ENCODE measurements around the gene PODXL2. TPM values are rescaled to one million over a fixed set of nuclear protein-coding genes. Genes with fewer than 3 reads are reported as not detected.
"Not testable (repeated sequence)": the region's sequence is repeated elsewhere in the genome, so short reads cannot be mapped to it uniquely, and the experiment has no call there.

Gene PODXL2
- total RNA-seq, 1 donor from 2014 or later = 4.2 TPM

DNA sequence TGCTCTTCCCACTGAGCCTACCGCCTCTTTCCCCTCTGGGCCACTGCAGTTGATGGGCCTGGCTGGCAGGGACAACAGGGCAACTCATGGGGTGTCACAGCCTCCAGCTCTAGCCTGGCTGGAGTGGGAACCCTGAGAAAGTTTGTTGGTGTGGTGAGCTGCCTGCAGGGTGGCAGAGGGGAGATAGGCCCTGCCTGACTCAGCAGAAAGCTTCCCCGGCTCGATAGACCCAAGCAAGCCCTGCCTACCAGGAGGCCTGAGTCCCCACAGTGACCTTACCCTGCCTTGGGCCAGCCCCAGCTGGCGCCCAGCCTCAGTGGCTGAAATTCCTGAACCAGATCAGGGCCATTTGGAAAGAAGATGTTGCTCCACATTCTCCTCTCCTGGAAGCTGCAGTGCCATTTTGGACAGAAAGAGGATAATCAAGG, 73.2 kb downstream of the PODXL2 start:
- peak overlapping the region in 2 of 3 donors; percentile 34 to 64 for H3K9ac ChIP-seq (ENCODE audit: low read depth in 1 of 3, low read length in 3 of 3)
- peak overlapping the region; percentile 95 for H3K27ac ChIP-seq (ENCODE audit: low read depth, low read length)
- peaks cover 63 to 71% (median 69%) of the 10 kb centered on the region in 3 donors for H3K4me1 ChIP-seq (ENCODE audit: control insufficient read depth in 3 of 3, insufficient read depth in 3 of 3, low read length in 3 of 3)
- H3K4me3 ChIP-seq (ENCODE audit: low read length in 3 of 3) = peak overlapping the region in 1 of 3 donors; percentile 29
- H3K9me3 ChIP-seq (ENCODE audit: control insufficient read depth in 3 of 3, low read length in 3 of 3) = no peaks in the 10 kb centered on the region
- H3K36me3 ChIP-seq (ENCODE audit: control insufficient read depth in 3 of 3, insufficient read depth in 3 of 3, low read length in 3 of 3) = peaks cover 0 to 8% (median 3%) of the 10 kb centered on the region in 3 donors
- H3K27me3 ChIP-seq (ENCODE audit: control insufficient read depth in 3 of 3, insufficient read depth in 3 of 3, low read length in 3 of 3) = no peaks in the 10 kb centered on the region

DNA sequence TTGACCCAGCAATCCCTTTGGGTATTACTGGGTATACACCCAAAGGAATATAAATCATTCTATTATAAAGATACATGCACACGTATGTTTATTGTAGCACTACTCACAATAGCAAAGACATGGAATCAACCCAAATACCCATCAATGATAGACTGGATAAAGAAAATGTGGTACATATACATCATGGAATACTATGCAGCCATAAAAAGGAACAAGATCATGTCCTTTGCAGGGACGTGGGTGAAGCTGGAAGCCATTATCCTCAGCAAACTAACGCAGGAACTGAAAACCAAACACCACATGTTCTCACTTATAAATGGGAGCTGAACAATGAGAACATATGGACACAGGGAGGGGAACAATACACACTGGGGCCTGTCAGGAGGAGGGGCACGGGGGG, 75.9 kb downstream of the PODXL2 start:
- H3K27ac ChIP-seq (ENCODE audit: low read depth, low read length); H3K27me3 ChIP-seq (ENCODE audit: control insufficient read depth in 3 of 3, insufficient read depth in 3 of 3, low read length in 3 of 3); H3K9me3 ChIP-seq (ENCODE audit: control insufficient read depth in 3 of 3, low read length in 3 of 3); H3K36me3 ChIP-seq (ENCODE audit: control insufficient read depth in 3 of 3, insufficient read depth in 3 of 3, low read length in 3 of 3); H3K4me3 ChIP-seq (ENCODE audit: low read length in 3 of 3); H3K9ac ChIP-seq (ENCODE audit: low read depth in 1 of 3, low read length in 3 of 3): not testable (repeated sequence)
- peaks cover 53 to 65% (median 65%) of the 10 kb centered on the region in 3 donors for H3K4me1 ChIP-seq (ENCODE audit: control insufficient read depth in 3 of 3, insufficient read depth in 3 of 3, low read length in 3 of 3)

DNA sequence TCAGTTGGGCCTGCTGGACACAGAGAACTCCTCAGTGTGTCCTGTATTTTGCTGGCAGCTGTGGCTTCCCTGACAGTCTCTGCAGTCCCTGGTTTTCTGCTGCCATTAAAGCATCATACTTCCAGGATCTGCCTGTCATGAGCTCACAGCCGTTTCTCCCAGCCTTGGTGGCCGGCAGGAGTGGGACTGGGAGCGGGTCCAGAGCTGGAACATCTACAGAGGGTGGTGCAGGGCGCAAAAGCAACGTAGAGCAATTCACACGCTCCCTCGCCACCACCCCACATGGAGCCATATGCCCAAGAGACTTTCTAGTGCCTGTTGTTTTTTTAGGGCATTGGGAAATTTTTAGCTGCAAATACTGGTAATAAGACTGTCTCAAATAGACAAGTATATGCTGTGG, 77.3 kb downstream of the PODXL2 start:
- H3K9me3 ChIP-seq (ENCODE audit: control insufficient read depth in 3 of 3, low read length in 3 of 3) = no peaks in the 10 kb centered on the region
- peaks cover 2 to 11% (median 9%) of the 10 kb centered on the region in 3 donors for H3K36me3 ChIP-seq (ENCODE audit: control insufficient read depth in 3 of 3, insufficient read depth in 3 of 3, low read length in 3 of 3)
- H3K4me3 ChIP-seq (ENCODE audit: low read length in 3 of 3) = no peak overlapping the region
- H3K9ac ChIP-seq (ENCODE audit: low read depth in 1 of 3, low read length in 3 of 3) = peak overlapping the region in 2 of 3 donors; percentile 25 to 37
- peak overlapping the region; percentile 75 for H3K27ac ChIP-seq (ENCODE audit: low read depth, low read length)
- H3K4me1 ChIP-seq (ENCODE audit: control insufficient read depth in 3 of 3, insufficient read depth in 3 of 3, low read length in 3 of 3) = peaks cover 55 to 67% (median 65%) of the 10 kb centered on the region in 3 donors
- no peaks in the 10 kb centered on the region for H3K27me3 ChIP-seq (ENCODE audit: control insufficient read depth in 3 of 3, insufficient read depth in 3 of 3, low read length in 3 of 3)

DNA sequence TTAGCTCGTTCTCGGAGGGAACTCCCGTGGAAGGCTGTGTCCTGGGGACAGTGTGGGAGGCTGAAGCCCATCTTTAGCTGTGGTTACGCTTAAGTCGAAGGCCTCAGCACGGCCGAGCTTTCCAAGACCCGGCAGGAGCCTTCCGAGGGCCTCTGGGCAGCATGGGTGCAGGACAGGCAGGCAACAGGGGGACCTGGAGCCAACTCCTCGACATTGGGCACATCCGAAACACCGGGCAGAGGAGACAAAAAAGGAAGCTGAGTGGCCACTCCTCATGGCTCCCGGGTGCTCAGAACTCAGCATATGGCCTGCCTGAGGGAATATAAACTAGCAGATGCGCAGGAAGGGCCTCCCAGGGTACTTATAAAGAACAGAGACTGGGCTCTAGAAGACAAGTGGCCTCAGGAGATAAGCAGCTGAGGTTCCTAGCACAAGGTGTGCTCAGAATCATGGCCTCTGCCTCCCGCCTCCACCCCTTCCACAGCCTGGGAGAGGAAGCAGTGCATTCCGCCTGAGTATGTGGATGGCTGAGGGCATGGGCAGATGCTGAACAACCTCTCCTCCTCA, 77.9 kb downstream of the PODXL2 start:
- no peaks in the 10 kb centered on the region for H3K9me3 ChIP-seq (ENCODE audit: control insufficient read depth in 3 of 3, low read length in 3 of 3)
- peaks cover 50 to 63% (median 59%) of the 10 kb centered on the region in 3 donors for H3K4me1 ChIP-seq (ENCODE audit: control insufficient read depth in 3 of 3, insufficient read depth in 3 of 3, low read length in 3 of 3)
- H3K4me3 ChIP-seq (ENCODE audit: low read length in 3 of 3) = no peak overlapping the region
- H3K36me3 ChIP-seq (ENCODE audit: control insufficient read depth in 3 of 3, insufficient read depth in 3 of 3, low read length in 3 of 3) = peaks cover 2 to 13% (median 6%) of the 10 kb centered on the region in 3 donors
- peak overlapping the region; percentile 1 to 37 (median 25) for H3K9ac ChIP-seq (ENCODE audit: low read depth in 1 of 3, low read length in 3 of 3)
- H3K27me3 ChIP-seq (ENCODE audit: control insufficient read depth in 3 of 3, insufficient read depth in 3 of 3, low read length in 3 of 3) = no peaks in the 10 kb centered on the region
- peak overlapping the region; percentile 75 for H3K27ac ChIP-seq (ENCODE audit: low read depth, low read length)

DNA sequence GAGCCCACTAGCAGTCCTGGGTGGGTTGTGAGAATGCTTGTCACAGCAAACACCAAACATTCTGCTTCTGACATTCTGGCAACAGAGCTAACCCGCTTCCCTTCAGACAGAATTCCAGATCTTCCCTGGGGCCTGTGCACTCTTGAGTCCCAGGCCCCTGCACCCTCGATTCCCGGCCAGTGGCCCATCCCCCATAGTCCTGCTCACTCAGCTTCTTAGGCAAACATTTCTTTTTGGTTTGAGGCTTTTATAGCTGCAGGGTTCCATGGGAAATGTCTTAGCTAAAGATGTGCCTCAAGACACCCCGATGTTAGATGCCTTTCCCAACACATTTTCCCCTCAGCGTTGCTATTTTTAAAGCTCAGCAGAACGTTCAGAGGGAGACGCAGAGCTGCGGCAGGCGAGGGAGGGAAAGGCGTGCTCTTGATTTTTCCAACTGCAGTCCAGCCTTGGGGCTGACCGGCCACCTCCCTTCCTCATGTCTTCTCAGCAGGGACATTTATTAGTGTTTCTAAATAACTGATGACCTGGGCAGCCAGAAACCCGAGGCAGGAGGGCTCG, 78.9 kb downstream of the PODXL2 start:
- Histone ChIP-seq H3K36me3 (ENCODE audit: control insufficient read depth in 3 of 3, insufficient read depth in 3 of 3, low read length in 3 of 3) (peaks cover 2 to 13% (median 6%) of the 10 kb centered on the region in 3 donors), H3K4me1 (ENCODE audit: control insufficient read depth in 3 of 3, insufficient read depth in 3 of 3, low read length in 3 of 3) (peaks cover 51 to 63% (median 60%) of the 10 kb centered on the region in 3 donors), H3K4me3 (ENCODE audit: low read length in 3 of 3) (no peak overlapping the region), H3K9me3 (ENCODE audit: control insufficient read depth in 3 of 3, low read length in 3 of 3) (no peaks in the 10 kb centered on the region), H3K27ac (ENCODE audit: low read depth, low read length) (peak overlapping the region; percentile 75), H3K9ac (ENCODE audit: low read depth in 1 of 3, low read length in 3 of 3) (peak overlapping the region in 1 of 3 donors; percentile 35), H3K27me3 (ENCODE audit: control insufficient read depth in 3 of 3, insufficient read depth in 3 of 3, low read length in 3 of 3) (no peaks in the 10 kb centered on the region)

DNA sequence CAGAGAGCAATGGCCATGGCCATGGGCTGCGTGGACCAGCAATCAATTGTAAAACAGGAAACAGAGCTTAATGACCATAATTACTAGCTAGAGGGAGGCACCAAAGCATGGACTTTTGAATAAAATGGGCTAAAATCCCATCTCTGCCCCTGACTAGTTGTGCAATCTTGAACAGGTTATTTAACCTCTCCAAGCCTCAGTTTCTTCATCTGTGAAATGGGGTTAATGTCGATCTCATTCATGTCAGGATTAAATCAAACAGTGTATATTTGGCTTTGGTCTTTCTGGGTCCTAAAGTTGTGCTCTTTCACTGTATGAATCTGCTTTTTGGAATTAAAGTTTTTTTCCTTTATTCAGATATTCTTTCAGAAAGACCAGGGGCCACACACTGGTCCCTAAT, 79.9 kb downstream of the PODXL2 start:
- peak overlapping the region; percentile 75 for H3K27ac ChIP-seq (ENCODE audit: low read depth, low read length)
- H3K4me3 ChIP-seq (ENCODE audit: low read length in 3 of 3) = no peak overlapping the region
- no peak overlapping the region for H3K9ac ChIP-seq (ENCODE audit: low read depth in 1 of 3, low read length in 3 of 3)
- H3K4me1 ChIP-seq (ENCODE audit: control insufficient read depth in 3 of 3, insufficient read depth in 3 of 3, low read length in 3 of 3) = peaks cover 57 to 67% (median 67%) of the 10 kb centered on the region in 3 donors
- no peaks in the 10 kb centered on the region for H3K9me3 ChIP-seq (ENCODE audit: control insufficient read depth in 3 of 3, low read length in 3 of 3)
- no peaks in the 10 kb centered on the region for H3K27me3 ChIP-seq (ENCODE audit: control insufficient read depth in 3 of 3, insufficient read depth in 3 of 3, low read length in 3 of 3)
- H3K36me3 ChIP-seq (ENCODE audit: control insufficient read depth in 3 of 3, insufficient read depth in 3 of 3, low read length in 3 of 3) = peaks cover 2 to 13% (median 6%) of the 10 kb centered on the region in 3 donors

DNA sequence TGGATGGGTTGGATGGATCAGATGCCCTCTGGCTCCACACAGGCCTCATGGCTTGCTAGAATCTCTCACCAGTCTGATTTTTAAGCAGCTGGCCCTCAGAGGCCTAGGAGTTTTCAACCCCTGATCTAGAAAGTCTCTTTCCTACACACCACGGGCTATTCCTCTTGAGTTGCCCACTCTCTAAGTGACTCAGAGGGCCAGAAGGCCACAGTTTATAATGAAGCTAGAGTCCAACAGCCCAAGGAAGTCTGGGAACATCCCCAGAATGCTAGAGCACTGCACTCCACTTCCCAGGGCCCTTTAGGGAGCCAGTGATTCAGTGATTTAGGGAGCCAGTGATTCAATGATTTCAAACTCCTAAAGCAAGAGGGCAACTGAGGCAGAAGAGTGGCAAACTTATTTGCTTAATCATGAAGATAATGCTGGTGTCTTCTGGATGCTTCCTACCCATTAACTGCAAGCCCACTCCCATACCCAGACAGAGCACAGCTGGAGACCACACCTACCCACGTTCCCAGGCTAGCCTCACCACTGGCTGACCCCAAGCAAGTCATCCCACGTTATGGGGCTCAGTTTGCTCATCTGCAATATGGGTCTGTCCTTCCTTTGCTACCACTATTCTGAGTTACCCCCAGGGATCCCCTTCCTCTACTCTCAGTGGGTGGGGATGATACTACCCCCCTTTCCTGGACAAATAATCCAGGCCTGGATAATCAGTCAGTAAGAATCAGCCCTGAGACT, 80.5 kb downstream of the PODXL2 start:
- H3K9ac ChIP-seq (ENCODE audit: low read depth in 1 of 3, low read length in 3 of 3) = peak overlapping the region in 2 of 3 donors; percentile 11 to 28
- H3K27me3 ChIP-seq (ENCODE audit: control insufficient read depth in 3 of 3, insufficient read depth in 3 of 3, low read length in 3 of 3) = no peaks in the 10 kb centered on the region
- H3K9me3 ChIP-seq (ENCODE audit: control insufficient read depth in 3 of 3, low read length in 3 of 3) = no peaks in the 10 kb centered on the region
- H3K4me1 ChIP-seq (ENCODE audit: control insufficient read depth in 3 of 3, insufficient read depth in 3 of 3, low read length in 3 of 3) = peaks cover 57 to 73% (median 72%) of the 10 kb centered on the region in 3 donors
- no peak overlapping the region for H3K4me3 ChIP-seq (ENCODE audit: low read length in 3 of 3)
- H3K27ac ChIP-seq (ENCODE audit: low read depth, low read length) = peak overlapping the region; percentile 75
- peaks cover 2 to 16% (median 6%) of the 10 kb centered on the region in 3 donors for H3K36me3 ChIP-seq (ENCODE audit: control insufficient read depth in 3 of 3, insufficient read depth in 3 of 3, low read length in 3 of 3)

DNA sequence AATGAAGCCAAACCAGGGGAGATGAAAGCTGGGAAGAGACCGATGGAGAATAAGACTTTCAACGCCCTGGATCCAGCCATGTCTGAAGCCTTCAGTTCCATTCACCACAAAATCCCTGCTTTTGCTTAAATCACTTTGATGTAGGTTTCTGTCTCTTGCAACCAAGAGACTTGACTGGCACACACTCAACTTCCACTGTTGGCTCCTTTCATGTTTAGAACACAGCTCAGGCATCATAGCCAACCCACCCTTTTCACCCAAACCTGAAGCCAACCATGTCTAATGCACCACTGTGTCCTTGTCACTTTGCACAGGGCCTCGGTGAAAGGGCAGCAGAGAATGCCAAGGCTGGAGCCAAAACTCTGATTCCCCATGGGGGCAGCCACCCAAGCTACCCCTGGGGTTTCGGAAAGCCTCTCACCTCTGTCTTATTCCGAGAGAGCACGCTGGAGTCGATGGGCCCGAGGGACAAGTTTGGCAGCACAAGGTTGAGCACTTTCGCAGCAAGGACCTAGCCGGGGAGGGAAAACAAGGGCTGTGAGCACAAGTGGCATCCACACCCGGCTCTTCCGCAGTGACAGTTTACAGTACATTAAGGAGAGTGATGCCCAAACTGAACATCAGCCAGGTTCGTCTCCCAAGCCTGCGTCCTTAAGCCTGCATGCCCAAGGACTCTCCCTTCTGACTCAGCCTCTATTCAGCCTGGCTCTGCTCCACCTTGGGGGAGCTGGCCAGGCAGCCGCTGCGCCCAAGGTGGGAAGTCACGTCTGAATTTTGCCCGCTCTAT, 81.4 kb downstream of the PODXL2 start:
- Histone ChIP-seq H3K27me3 (ENCODE audit: control insufficient read depth in 3 of 3, insufficient read depth in 3 of 3, low read length in 3 of 3) (no peaks in the 10 kb centered on the region), H3K36me3 (ENCODE audit: control insufficient read depth in 3 of 3, insufficient read depth in 3 of 3, low read length in 3 of 3) (peaks cover 2 to 16% (median 6%) of the 10 kb centered on the region in 3 donors), H3K9me3 (ENCODE audit: control insufficient read depth in 3 of 3, low read length in 3 of 3) (no peaks in the 10 kb centered on the region), H3K4me3 (ENCODE audit: low read length in 3 of 3) (no peak overlapping the region), H3K9ac (ENCODE audit: low read depth in 1 of 3, low read length in 3 of 3) (peak overlapping the region in 1 of 3 donors; percentile 45), H3K27ac (ENCODE audit: low read depth, low read length) (peak overlapping the region; percentile 75), H3K4me1 (ENCODE audit: control insufficient read depth in 3 of 3, insufficient read depth in 3 of 3, low read length in 3 of 3) (peaks cover 65 to 80% (median 80%) of the 10 kb centered on the region in 3 donors)

DNA sequence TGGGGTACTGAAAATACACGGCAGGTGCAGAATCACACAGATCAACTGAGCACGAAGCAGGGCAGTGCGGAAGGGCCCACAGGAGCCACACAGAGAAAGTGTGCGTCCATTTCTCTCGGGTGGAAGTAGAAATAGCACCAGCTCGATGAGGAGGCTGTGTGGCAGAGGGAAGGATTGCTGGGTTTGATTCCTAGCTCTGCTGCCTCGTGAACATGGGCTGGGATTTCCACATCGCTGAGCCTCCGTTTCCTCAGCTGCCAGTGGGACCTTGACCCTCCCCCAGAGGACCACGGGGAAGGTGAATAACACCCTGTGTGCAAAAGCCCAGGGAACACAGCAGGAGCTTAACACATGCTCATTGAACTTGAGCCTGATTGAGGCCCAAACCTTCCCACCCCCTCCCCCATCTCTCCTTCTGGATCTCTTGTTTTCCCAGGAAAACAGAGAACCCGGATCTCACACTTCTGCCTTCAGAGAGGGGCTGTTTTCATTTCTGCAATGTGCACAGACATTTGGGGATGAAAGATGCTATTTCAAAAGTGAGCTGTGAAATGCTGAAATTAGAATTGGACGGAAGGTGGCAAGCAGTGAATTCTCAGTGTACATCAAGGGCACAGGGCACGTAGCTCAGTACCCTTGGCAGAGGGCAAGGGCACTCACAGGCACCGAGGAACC, 82.2 kb downstream of the PODXL2 start:
- peak overlapping the region; percentile 75 for H3K27ac ChIP-seq (ENCODE audit: low read depth, low read length)
- H3K4me3 ChIP-seq (ENCODE audit: low read length in 3 of 3) = peak overlapping the region in 1 of 3 donors; percentile 6
- H3K4me1 ChIP-seq (ENCODE audit: control insufficient read depth in 3 of 3, insufficient read depth in 3 of 3, low read length in 3 of 3) = peaks cover 63 to 83% (median 81%) of the 10 kb centered on the region in 3 donors
- H3K36me3 ChIP-seq (ENCODE audit: control insufficient read depth in 3 of 3, insufficient read depth in 3 of 3, low read length in 3 of 3) = peaks cover 4 to 13% (median 6%) of the 10 kb centered on the region in 3 donors
- no peaks in the 10 kb centered on the region for H3K27me3 ChIP-seq (ENCODE audit: control insufficient read depth in 3 of 3, insufficient read depth in 3 of 3, low read length in 3 of 3)
- H3K9me3 ChIP-seq (ENCODE audit: control insufficient read depth in 3 of 3, low read length in 3 of 3) = no peaks in the 10 kb centered on the region
- H3K9ac ChIP-seq (ENCODE audit: low read depth in 1 of 3, low read length in 3 of 3) = peak overlapping the region in 1 of 3 donors; percentile 33
